ENCODE data around the gene SP3. TPM values are rescaled to one million over a fixed set of nuclear protein-coding genes. Genes with fewer than 3 reads are reported as not detected.
A peak's percentile ranks its signal among the peaks of the same experiment; 100 is the strongest.

Gene SP3
- total and polyA plus RNA-seq, 2 of the 8 experiments (the other 6 are each of a cell fraction or from before 2014, with no cell fraction given): 31.0 to 92.1 TPM

GRCh38 chr2:173886613-173887012, 78.6 kb downstream of the SP3 start:
- H3K9ac ChIP-seq (replicated peaks in 1 of 4; ENCODE audit: extremely low read depth in 1 of 4, low read depth in 3 of 4, low read length in 3 of 4): no peak overlapping the region
- no peak overlapping the region for H3K23ac ChIP-seq (ENCODE audit: insufficient read length)
- H2BK15ac ChIP-seq (ENCODE audit: low read length): no peak overlapping the region
- H3K4me3 ChIP-seq (ENCODE audit: extremely low read depth in 1 of 4, insufficient read depth in 2 of 4, low read depth in 3 of 4, low read length in 4 of 4): no peak overlapping the region
- no peak overlapping the region for H3K18ac ChIP-seq (ENCODE audit: extremely low read depth, low read length)
- FAIRE-seq (peak; percentile 32), DNase-seq (ENCODE audit: low read depth in 1 of 2, low spot score in 2 of 2) (no peak)
- no peak overlapping the region for H2BK120ac ChIP-seq (replicated peaks; ENCODE audit: low read depth, low read length)
- no peak overlapping the region for H2BK20ac ChIP-seq (ENCODE audit: low read length)
- H3K23me2 ChIP-seq (ENCODE audit: low read depth, low read length): no peaks in the 10 kb centered on the region
- no peak overlapping the region for H4K91ac ChIP-seq (replicated peaks; ENCODE audit: insufficient read length, low read length)
- no peak overlapping the region for H4K5ac ChIP-seq (ENCODE audit: insufficient read length, low read depth, low read length)
- ChIA-PET CTCF (ENCODE audit: partially characterized antibody) (interaction anchor here (1.5 kb wide), 1 partner anchor 454 kb away, joined by 3 read pairs; no protein-coding TSS in a partner anchor), POLR2A (ENCODE audit: partially characterized antibody) (no interaction called here)
- WGBS, 2 experiments (ENCODE audit: extremely low coverage in 1 of 2, insufficient coverage in 1 of 2, insufficient read length in 1 of 2, insufficient replicate concordance in 2 of 2, low coverage in 1 of 2, low lambda C conversion rate in 2 of 2, missing lambda C conversion rate in 1 of 2): 98% methylated on average over 3 of the region's 3 CpGs; no CpG with 5 or more reads in 1 of the 2 experiments
- no peaks in the 10 kb centered on the region for H3K79me2 ChIP-seq (ENCODE audit: control insufficient read depth in 1 of 2, insufficient read depth in 2 of 2, low read length in 2 of 2)
- peaks cover 9 to 19% of the 10 kb centered on the region in 2 experiments for H3K9me3 ChIP-seq (ENCODE audit: insufficient read depth in 2 of 2, low read depth in 1 of 2, low read length in 1 of 2)
- H3K14ac ChIP-seq (ENCODE audit: insufficient read length): no peak overlapping the region
- no peak overlapping the region for H2AFZ ChIP-seq (ENCODE audit: low read length)
- no peak overlapping the region for H2BK12ac ChIP-seq (ENCODE audit: low read depth, low read length)
- no peak overlapping the region for H3K4me2 ChIP-seq (ENCODE audit: insufficient read depth in 1 of 2, low read depth in 2 of 2, low read length in 2 of 2)
- H3K27ac ChIP-seq (ENCODE audit: low read depth, low read length): no peak overlapping the region
- no peaks in the 10 kb centered on the region for H3K27me3 ChIP-seq (replicated peaks in 1 of 4; ENCODE audit: control insufficient read depth in 3 of 4, extremely low read depth in 1 of 4, insufficient read depth in 3 of 4, low read length in 3 of 4)
- H3K4me1 ChIP-seq (replicated peaks in 1 of 4; ENCODE audit: control insufficient read depth in 3 of 4, insufficient read depth in 4 of 4, low read length in 3 of 4): no peaks in the 10 kb centered on the region
- H4K20me1 ChIP-seq (replicated peaks in 1 of 2; ENCODE audit: control insufficient read depth in 1 of 2, insufficient read depth in 2 of 2, low read length in 2 of 2): no peaks in the 10 kb centered on the region
- H4K8ac ChIP-seq (ENCODE audit: extremely low read depth, insufficient read depth, low read length): no peak overlapping the region
- no peak overlapping the region for H3K4ac ChIP-seq (replicated peaks; ENCODE audit: insufficient read length, low read depth, low read length)
- H2BK5ac ChIP-seq (ENCODE audit: low read depth, low read length): no peak overlapping the region
- H2AK5ac ChIP-seq (ENCODE audit: low read depth, low read length): no peak overlapping the region
- H3K79me1 ChIP-seq (ENCODE audit: low read depth, low read length): no peaks in the 10 kb centered on the region
- TF ChIP-seq NANOG (IDR thresholded peaks at IDR 0.05; ENCODE audit: insufficient read depth, low read depth, low read length, poor library complexity, severe bottlenecking) (no peak), YY1 (IDR thresholded peaks at IDR 0.05; ENCODE audit: low read depth, low read length) (peak; percentile 91)
- no peaks in the 10 kb centered on the region for H3K36me3 ChIP-seq (ENCODE audit: control insufficient read depth in 2 of 4, insufficient read depth in 4 of 4, low read length in 3 of 4)
- H3K56ac ChIP-seq (replicated peaks; ENCODE audit: insufficient read length, low read depth, low read length): no peak overlapping the region

Data from H1 (cell line).